Forelimb muscle (tissue), 1 donor: ENCODE measurements around the gene C1QL4. TPM values are rescaled to one million over a fixed set of nuclear protein-coding genes. Genes with fewer than 3 reads are reported as not detected.

Experiments used
- DNase-seq: peaks from one replicate; pipeline ENCODE4 v3.0.0-alpha.2; 2013; ENCODE audit warnings: low read depth
- polyA plus RNA-seq: library from polyadenylated mRNA; unstranded; fragments of 120-200 nt; gene quantifications from one replicate; pipeline ENCODE4 v1.2.1, GENCODE V29; 2013; ENCODE audit not compliant: insufficient read length

Gene C1QL4
- polyA plus RNA-seq, 1 donor = 0.06 TPM

- DNase-seq = no peak
Measured at GRCh38 chr12:49347311-49348193, 10.6 kb upstream of the C1QL4 start.

GRCh38 chr12:49346659-49347310, 9.8 kb upstream of the C1QL4 start, which contains the start of gene DNAJC22:
DNAJC22 (plus strand) TSS chr12:49346888; CDS start chr12:49348873, 1,985 bp downstream.
- DNase-seq = no peak

GRCh38 chr12:49345825-49346658, 9.1 kb upstream of the C1QL4 start:
- no peak for DNase-seq

- DNase-seq = no peak
Measured at GRCh38 chr12:49345051-49345824, 8.2 kb upstream of the C1QL4 start.

- DNase-seq = no peak
Measured at GRCh38 chr12:49344486-49345050, 7.6 kb upstream of the C1QL4 start.

- no peak for DNase-seq
Measured at GRCh38 chr12:49342914-49343731, 6.1 kb upstream of the C1QL4 start.

GRCh38 chr12:49342066-49342913, 5.3 kb upstream of the C1QL4 start:
- DNase-seq = no peak

GRCh38 chr12:49341777-49342065, 4.7 kb upstream of the C1QL4 start:
- DNase-seq = no peak

GRCh38 chr12:49340971-49341776, 4.2 kb upstream of the C1QL4 start:
- DNase-seq = no peak

- no peak for DNase-seq
Measured at GRCh38 chr12:49340095-49340870, 3.3 kb upstream of the C1QL4 start.

- DNase-seq = no peak
Measured at GRCh38 chr12:49339464-49339861, 2.5 kb upstream of the C1QL4 start.

- DNase-seq = no peak
Measured at GRCh38 chr12:49338830-49339463, 2.0 kb upstream of the C1QL4 start.

GRCh38 chr12:49335955-49336644, 888 bp downstream of the C1QL4 start:
- DNase-seq = no peak

- no peak for DNase-seq
Measured at GRCh38 chr12:49335118-49335954, 1.7 kb downstream of the C1QL4 start.

GRCh38 chr12:49334681-49335080, 2.3 kb downstream of the C1QL4 start:
- DNase-seq = no peak

GRCh38 chr12:49334226-49334625, 2.8 kb downstream of the C1QL4 start:
- no peak for DNase-seq
